Thyroid gland (tissue), 4 donors: ENCODE results near the gene AMFR.

ENCODE experiments used
- CTCF ChIP-seq, 6 experiments: fragments of 200-600 bp in 3 of 6; fragments of 450-650 bp in 3 of 6; sonication (generic) in 3 of 6; IDR thresholded peaks; one replicate each; pipeline ENCODE4 v1.5.1; 2016 to 2019; ENCODE audit warnings: antibody characterized with exemption in 6 of 6, mild to moderate bottlenecking in 2 of 6, inconsistent platforms in 1 of 6, moderate library complexity in 1 of 6
- POLR2A ChIP-seq, 2 donors: fragments of 450-650 bp; IDR thresholded peaks; one replicate each; pipeline ENCODE4 v1.6.1; 2017; ENCODE audit warnings: antibody characterized with exemption in 2 of 2, mild to moderate bottlenecking in 2 of 2, moderate library complexity in 1 of 2

- TF ChIP-seq CTCF (IDR thresholded peaks at IDR 0.05) (no peak), POLR2A (IDR thresholded peaks at IDR 0.05) (no peak)
Measured at GRCh38 chr16:56399047-56399446, 26.3 kb downstream of the AMFR start.
